SK-N-SH (cell line): ENCODE data around the gene CRIP1.

Experiments used
- NFIC ChIP-seq: IDR thresholded peaks from 2 replicates; pipeline ENCODE4 v1.4.0; 2012; ENCODE audit warnings: borderline replicate concordance
- SMC3 ChIP-seq: IDR thresholded peaks from 2 replicates; pipeline ENCODE4 v1.6.1; 2012; ENCODE audit warnings: low read depth, low read length, improper control_type of control experiment
- TF ChIP-seq, protein P1 (sequence below): fragments of 200-600 bp; sonication (generic); IDR thresholded peaks from 2 replicates; pipeline ENCODE4 v1.6.1; 2017; ENCODE audit warnings: antibody characterized with exemption, mild to moderate bottlenecking, moderate library complexity

DNA sequence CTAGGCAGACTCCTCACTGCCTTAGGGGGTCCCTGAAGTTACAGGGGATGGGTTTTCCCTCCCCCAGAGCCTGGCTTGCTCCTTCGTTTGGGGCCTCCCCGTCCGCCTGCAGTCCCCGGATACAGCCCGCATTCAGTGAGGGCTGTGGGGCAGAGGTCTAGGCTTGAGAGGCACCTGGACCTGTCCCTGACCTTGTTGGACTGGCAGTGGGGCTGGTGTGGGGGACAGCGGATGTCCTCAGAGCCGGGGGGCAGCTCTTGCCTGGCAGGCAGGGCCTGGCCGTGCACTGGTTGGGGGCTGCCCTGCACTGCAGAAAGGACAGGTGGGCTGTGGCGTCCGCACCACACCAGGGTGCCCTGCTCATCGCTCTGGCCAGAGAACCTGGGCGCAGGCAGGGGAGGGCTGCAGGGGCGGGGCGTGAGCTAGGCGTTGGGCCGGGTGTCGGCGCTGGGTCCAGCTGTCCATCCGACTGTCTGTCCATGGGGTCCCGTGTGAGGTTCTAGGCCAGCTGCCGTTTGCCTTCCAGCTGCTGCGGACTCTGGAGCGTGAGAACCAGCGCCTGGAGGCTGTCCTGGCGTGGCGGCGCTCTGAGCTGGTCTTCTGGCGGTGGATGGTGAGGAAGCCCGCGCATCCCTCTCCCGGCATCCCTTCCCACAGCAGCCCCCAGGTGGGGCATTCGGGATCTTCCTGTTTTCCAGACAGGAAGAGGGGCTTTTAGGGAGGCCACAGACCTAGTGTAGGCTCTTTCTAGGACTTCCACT is 10.3 kb downstream of the CRIP1 start:
- TF ChIP-seq, protein P1, sequence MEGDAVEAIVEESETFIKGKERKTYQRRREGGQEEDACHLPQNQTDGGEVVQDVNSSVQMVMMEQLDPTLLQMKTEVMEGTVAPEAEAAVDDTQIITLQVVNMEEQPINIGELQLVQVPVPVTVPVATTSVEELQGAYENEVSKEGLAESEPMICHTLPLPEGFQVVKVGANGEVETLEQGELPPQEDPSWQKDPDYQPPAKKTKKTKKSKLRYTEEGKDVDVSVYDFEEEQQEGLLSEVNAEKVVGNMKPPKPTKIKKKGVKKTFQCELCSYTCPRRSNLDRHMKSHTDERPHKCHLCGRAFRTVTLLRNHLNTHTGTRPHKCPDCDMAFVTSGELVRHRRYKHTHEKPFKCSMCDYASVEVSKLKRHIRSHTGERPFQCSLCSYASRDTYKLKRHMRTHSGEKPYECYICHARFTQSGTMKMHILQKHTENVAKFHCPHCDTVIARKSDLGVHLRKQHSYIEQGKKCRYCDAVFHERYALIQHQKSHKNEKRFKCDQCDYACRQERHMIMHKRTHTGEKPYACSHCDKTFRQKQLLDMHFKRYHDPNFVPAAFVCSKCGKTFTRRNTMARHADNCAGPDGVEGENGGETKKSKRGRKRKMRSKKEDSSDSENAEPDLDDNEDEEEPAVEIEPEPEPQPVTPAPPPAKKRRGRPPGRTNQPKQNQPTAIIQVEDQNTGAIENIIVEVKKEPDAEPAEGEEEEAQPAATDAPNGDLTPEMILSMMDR, result no peak
- TF ChIP-seq SMC3, result no peak
- TF ChIP-seq NFIC, result no peak
